Mucosa of stomach (tissue), 1 donor: Measurements from ENCODE around the gene ZNF429.
"Not testable (repeated sequence)": the region's sequence is repeated elsewhere in the genome, so short reads cannot be mapped to it uniquely, and the experiment has no call there.

ENCODE experiments used
- H3K27me3 ChIP-seq: one replicate; pipeline ENCODE4 v1.7.0; 2013; ENCODE audit warnings: mild to moderate bottlenecking, low read length; ENCODE audit not compliant: control insufficient read depth, insufficient read depth
- H3K36me3 ChIP-seq: one replicate; pipeline ENCODE4 v1.7.0; 2013; ENCODE audit warnings: low read length; ENCODE audit not compliant: control insufficient read depth, insufficient read depth
- H3K4me1 ChIP-seq: one replicate; pipeline ENCODE4 v1.7.0; 2013; ENCODE audit warnings: mild to moderate bottlenecking, low read length; ENCODE audit not compliant: control insufficient read depth, insufficient read depth
- H3K4me3 ChIP-seq: one replicate; pipeline ENCODE4 v1.7.0; 2013; ENCODE audit warnings: low read length
- H3K9ac ChIP-seq: one replicate; pipeline ENCODE4 v1.7.0; 2013; ENCODE audit warnings: mild to moderate bottlenecking, low read length, moderate library complexity
- H3K9me3 ChIP-seq: one replicate; pipeline ENCODE4 v1.7.0; 2013; ENCODE audit warnings: mild to moderate bottlenecking, low read length, moderate library complexity; ENCODE audit not compliant: control insufficient read depth
- donor health status: Pancreatic carcinoma.

ZNF429 gene

DNA sequence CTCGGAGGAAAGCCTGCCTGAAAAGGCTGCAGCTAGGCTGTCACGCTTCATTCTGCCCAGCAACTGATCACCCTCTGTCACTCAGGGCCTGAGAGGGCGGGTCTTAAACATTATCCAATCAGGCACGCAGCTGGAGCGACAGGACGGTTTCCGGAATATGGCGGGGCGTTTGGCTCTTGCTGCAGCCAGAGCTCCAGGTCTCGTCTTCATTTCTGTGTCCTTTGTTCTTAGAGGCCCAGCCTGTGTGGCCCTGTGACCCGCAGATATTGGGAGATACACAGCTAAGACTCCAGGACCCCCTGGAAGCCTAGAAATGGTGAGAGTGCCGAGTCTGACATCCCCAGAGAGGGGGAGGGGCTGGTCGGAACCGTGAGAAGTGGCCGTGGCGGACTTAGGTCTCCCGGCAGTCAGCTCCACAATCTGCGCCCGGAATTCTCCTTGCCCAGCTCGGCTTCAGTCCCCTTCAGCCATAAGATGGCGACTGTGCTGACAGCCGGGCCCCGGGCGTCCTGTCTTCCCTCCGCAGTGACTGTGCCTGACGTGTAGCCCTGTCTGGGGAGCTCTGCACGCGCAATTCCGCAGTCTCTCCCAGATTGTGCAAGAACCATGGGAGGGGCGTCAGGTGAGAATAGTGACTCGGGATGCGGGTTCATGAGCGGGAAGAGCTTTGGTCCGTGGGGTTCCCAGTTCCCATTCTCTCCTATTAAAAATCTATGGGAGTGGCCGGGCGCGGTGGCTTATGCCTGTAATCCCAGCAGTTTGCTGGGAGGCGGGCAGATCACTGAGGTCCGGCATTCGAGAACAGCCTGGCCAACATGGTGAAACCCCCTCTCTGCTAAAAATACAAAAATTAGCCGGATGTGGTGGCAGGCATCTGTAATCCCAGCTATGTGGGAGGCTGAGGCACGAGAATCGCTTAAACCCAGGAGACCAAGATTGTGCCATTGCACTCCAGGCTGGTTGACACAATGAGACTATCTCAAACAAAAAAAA lies at the start of gene ZNF429:
Gene ZNF429 (plus strand): TSS at position 144 of the 993 bp plus-strand sequence. CDS start 170 bp downstream, at position 314.
- Histone ChIP-seq H3K4me1 (no peaks in the 10 kb centered on the region), H3K36me3 (no peaks in the 10 kb centered on the region), H3K4me3 (peak within 1 kb of the TSS; percentile 79), H3K9me3 (no peaks in the 10 kb centered on the region), H3K9ac (peak within 1 kb of the TSS; percentile 94), H3K27me3 (no peaks in the 10 kb centered on the region)

DNA sequence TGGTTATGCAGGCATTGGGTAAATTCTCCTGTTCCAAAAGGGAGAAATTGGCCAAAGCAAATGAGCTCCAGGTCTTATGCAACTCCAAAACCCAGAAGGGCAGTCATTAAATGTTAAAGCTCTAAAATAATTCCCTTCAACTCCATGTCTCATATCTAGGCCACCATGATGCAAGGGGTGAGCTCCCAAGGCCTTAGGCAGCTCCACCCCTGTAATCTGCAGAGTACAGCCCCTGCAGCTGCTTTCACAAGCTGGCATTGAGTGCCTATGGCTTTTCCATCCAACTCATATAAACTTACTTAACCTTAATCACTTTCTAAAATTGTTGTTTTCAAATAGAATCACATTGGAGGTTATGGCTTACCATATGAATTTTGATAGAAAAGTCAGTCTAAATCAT lies 44.7 kb upstream of the ZNF429 start:
- H3K4me1 ChIP-seq = no peaks in the 10 kb centered on the region
- H3K9ac ChIP-seq = no peak overlapping the region
- H3K4me3 ChIP-seq = no peak overlapping the region
- H3K27me3 ChIP-seq = no peaks in the 10 kb centered on the region
- no peaks in the 10 kb centered on the region for H3K9me3 ChIP-seq
- H3K36me3 ChIP-seq = no peaks in the 10 kb centered on the region

DNA sequence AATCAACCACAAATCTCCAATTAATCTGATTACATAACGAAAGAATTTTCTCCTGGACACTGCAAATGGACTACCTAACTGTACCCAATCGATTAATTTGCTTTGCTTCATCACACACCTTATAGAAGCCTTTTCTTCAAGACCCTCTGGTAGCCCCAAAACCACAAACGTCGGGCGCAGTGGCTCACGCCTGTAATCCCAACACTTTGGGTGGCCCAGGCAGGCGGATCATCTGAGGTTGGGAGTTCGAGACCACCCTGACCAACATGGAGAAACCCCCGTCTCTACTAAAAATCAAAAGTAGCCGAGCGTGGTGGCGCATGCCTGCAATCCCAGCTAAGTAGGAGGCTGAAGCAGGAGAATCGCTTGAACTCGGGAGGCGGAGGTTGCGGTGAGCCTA lies 42.9 kb upstream of the ZNF429 start:
- Histone ChIP-seq H3K9ac (no peak overlapping the region), H3K4me1 (no peaks in the 10 kb centered on the region), H3K4me3 (no peak overlapping the region), H3K27me3 (no peaks in the 10 kb centered on the region), H3K36me3 (no peaks in the 10 kb centered on the region), H3K9me3 (no peaks in the 10 kb centered on the region)

DNA sequence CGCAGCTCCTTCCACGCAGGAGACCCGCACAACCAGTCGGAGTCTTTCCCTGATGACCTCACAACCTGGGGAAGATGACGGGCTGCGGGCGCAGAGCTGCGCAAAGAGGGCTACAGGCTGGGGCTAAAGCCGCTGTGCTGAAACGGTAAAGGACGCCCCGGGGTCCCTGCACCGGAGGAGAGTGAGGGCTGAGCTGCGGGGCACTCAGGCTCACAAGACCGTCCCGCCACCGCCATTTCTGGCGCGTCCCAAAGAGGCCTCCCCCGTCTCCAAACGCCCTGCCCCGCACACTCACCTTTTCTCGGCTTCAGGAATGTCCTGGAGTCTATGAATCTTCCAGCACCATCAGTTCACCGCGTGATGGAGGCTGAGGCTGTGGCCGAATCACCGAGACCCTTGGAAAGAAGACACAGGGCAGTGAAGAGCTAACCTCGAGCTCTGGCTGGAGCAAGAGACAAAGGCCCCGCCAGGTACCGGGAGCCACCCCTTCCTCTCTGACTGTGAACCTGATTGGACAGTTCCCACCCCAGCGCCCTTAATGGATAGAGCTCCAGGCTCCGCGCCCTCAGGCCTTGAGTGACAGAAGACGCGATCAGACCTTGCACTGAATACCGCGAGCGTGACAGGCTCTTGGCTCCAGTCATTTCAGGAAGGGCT lies 41.8 kb upstream of the ZNF429 start:
- Histone ChIP-seq H3K4me3 (peak overlapping the region; percentile 42), H3K36me3 (no peaks in the 10 kb centered on the region), H3K27me3 (no peaks in the 10 kb centered on the region), H3K4me1 (no peaks in the 10 kb centered on the region), H3K9me3 (no peaks in the 10 kb centered on the region), H3K9ac (peak overlapping the region; percentile 40)

DNA sequence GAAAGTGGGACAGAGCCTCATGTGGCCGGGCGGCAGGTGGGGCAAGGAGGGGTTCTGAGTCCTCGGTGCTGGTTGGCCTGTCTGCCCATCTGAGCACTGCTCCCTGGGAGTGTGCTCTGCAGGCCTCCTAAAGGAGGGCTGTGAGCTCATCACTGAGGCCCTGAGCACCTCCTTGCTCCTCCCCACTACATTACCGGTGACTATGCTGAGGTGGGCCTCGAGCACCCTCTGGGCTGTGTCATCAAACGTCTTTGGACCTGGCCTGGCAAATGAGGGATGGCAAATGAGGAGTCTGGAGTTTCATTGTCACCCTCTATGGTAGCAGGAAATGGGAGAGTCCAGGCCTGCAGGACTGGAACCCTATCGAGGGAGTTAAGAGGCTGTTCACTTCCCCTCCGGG lies 38.8 kb upstream of the ZNF429 start:
- Histone ChIP-seq H3K9ac (no peak overlapping the region), H3K36me3 (no peaks in the 10 kb centered on the region), H3K9me3 (no peaks in the 10 kb centered on the region), H3K4me3 (no peak overlapping the region), H3K4me1 (no peaks in the 10 kb centered on the region), H3K27me3 (no peaks in the 10 kb centered on the region)

DNA sequence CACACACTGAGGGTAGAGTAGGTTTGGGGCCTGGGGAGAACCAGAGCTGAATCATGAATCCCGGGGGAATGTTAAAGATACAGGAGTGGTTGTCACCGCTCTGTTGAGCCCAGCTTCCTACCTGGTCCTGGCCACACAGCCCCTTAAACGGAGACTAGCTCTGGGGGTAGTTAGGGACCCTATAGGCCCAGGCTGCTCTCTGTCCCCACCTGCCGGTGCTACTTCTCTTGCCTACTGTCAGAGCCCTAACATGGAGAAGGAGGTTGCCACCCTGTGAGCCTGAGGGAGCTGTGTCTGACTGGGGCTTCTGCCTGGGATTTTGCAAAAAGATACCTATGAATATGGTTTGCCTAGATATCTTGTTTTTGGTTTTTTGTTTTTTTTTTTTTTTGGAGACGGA lies 36.6 kb upstream of the ZNF429 start:
- Histone ChIP-seq H3K27me3 (no peaks in the 10 kb centered on the region), H3K9ac (no peak overlapping the region), H3K36me3 (no peaks in the 10 kb centered on the region), H3K4me3 (no peak overlapping the region), H3K9me3 (no peaks in the 10 kb centered on the region), H3K4me1 (no peaks in the 10 kb centered on the region)

DNA sequence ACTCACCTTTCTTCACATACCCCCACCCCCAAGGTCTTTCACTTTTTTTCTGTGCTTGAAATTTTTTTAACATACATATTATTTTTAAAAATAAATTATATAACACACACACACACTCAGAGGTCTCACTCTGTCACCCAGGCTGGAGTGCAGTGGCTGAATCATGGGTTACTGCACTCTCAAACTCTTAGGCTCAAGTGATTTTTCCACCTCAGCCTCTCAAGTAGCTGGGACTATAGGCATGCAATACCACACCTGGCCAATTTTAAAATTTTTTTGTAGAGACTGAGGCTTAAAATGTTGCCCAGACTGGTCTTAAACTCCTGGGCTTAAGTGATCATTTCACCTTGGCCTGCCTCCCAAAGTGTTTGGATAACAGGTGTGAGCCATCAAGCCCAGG lies 32.9 kb upstream of the ZNF429 start:
- Histone ChIP-seq H3K4me1 (peaks cover 4% of the 10 kb centered on the region), H3K27me3 (no peaks in the 10 kb centered on the region), H3K9me3 (no peaks in the 10 kb centered on the region), H3K4me3 (no peak overlapping the region), H3K36me3 (no peaks in the 10 kb centered on the region), H3K9ac (no peak overlapping the region)

DNA sequence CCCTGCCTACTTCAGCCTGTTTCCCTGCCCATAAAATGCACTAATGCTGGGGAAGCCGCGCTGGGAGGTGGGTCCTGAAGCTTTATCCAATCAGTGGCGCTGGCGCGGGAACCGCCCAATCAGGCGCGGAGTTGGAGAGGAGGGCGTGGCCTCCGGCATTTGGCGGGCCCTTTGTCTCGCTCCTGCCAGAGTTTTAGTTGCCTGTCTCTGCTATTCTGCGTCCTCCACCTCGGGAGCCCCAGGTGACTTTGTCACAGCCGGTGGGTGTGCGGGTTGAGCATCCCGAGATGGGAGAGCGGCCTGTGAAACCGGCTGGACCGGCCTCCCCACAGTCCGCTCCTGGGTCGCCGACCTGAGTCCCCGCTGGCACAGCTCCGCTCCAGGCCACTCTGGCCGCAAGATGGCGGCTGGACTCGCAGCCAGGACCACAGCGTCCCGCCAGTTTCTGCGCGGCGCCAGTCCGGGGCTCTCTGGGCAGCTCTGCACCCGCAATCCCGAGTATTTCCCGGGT lies 30.7 kb upstream of the ZNF429 start:
- H3K9ac ChIP-seq = no peak overlapping the region
- H3K27me3 ChIP-seq = no peaks in the 10 kb centered on the region

DNA sequence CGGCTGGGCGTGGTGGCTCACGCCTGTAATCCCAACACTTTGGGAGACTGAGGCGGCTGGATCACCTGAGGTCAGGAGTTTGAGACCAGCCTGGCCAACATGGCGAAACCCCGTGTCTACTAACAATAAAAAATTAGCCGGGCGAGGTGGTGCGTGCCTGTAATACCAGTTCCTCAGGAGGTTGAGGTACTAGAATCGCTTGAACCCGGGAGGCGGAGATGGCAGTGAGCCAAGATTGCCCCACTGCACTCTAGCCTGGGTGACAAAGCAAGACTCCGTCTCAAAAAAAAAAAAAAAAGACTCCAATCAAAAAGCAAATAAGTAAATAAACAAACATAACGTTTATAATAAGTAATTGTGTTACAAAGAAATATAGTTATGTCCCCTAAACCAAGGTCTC lies 23.0 kb upstream of the ZNF429 start:
- H3K9me3 ChIP-seq, H3K4me1 ChIP-seq, H3K27me3 ChIP-seq, H3K9ac ChIP-seq, H3K36me3 ChIP-seq, H3K4me3 ChIP-seq: not testable (repeated sequence)

More for the DNA sequence above, 30.7 kb upstream of the ZNF429 start:
- Histone ChIP-seq H3K4me1 (peaks cover 4% of the 10 kb centered on the region), H3K36me3 (no peaks in the 10 kb centered on the region), H3K9me3 (no peaks in the 10 kb centered on the region), H3K4me3 (peak overlapping the region; percentile 51)

DNA sequence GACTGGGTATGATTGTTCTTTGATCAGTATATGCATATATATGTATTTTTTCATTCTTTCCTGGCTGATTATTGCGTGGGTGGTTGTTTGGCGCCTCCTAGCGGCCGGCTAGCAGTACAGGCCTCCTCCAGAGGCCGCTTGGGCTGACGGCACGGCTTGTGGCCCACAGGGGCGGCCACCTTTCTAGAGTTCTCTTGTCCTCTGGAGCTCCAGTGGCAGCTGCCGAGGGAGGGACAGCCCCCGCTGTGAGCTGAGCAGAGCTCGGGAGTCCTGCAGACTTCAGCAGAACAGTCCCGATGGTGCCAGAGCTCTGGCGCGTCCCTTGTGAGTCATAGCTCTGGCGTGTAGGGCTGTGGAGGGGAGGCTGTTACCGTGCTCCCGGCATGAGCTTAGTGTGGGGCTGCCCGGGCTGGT lies 22.5 kb upstream of the ZNF429 start:
- Histone ChIP-seq H3K9me3 (no peaks in the 10 kb centered on the region), H3K27me3 (no peaks in the 10 kb centered on the region), H3K36me3 (no peaks in the 10 kb centered on the region), H3K9ac (no peak overlapping the region), H3K4me3 (no peak overlapping the region), H3K4me1 (no peaks in the 10 kb centered on the region)

DNA sequence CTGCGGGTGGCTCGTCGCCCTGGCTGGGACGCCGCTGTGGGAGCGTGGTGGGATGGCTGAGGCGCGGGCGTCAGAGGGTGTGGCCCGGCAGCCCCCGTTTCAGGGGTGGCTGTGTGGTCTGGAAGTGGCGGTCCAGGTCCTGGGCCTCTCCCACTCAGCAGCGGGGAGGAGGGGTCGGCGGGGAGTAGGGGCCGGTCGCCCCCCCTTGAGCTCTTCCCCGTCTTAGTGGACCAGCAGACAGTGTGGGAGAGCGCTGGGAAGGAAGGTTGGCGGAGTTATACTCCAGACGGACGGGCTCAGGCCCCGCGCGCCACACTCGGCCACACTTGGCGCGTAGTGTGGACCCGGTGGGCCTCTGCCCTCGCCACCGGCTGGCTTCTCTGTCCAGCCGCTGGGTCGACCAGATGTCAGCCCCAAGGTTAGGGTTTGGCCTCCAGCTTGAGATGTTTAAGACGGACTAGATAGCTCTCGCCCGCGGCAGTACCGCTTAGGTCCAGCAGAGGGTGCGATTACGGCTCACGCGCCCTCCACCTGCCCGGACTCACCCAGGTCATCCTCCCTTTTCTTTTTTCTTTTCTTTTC lies 21.7 kb upstream of the ZNF429 start:
- Histone ChIP-seq H3K9ac (no peak overlapping the region), H3K27me3 (no peaks in the 10 kb centered on the region), H3K4me3 (no peak overlapping the region), H3K4me1 (no peaks in the 10 kb centered on the region), H3K9me3 (no peaks in the 10 kb centered on the region), H3K36me3 (no peaks in the 10 kb centered on the region)

DNA sequence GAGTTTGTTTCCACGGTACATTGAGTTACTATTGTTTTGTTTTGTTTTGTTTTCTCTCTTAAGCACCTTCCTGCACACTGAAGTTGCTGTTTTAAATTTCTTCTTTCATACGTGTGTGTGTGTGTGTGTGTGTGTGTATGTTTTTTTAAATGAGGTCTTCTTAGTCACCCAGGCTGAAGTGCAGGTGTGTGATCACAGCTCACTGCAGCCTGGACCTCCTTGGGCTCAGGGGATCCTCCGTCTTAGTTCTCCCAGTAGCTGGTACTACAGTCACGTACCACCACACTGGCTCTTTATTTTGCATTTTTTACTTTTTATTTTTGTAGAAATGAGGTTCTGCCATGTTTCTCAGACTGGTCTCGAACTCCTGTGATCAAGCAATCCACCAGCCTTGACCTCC lies 20.8 kb upstream of the ZNF429 start:
- Histone ChIP-seq H3K27me3 (no peaks in the 10 kb centered on the region), H3K4me1 (no peaks in the 10 kb centered on the region), H3K9me3 (no peaks in the 10 kb centered on the region), H3K36me3 (no peaks in the 10 kb centered on the region), H3K9ac (no peak overlapping the region), H3K4me3 (no peak overlapping the region)
